IMR-90 (cell line): ENCODE measurements around the gene SNX6. TPM values are rescaled to one million over a fixed set of nuclear protein-coding genes. Genes with fewer than 3 reads are reported as not detected.

ENCODE experiments used
- microRNA-seq, 2 experiments: library from miRNA; stranded (forward) in 1 of 2; unstranded in 1 of 2; fragments of 10-50 nt in 1 of 2; fragments of <30 nt in 1 of 2; gene quantifications in 1 of 2; microRNA quantifications in 1 of 2; one replicate each; pipeline versions ENCODE3 to v1.1.0; 2013 to 2020; ENCODE audit not compliant: insufficient read depth in 1 of 2, insufficient read length in 1 of 2, unreplicated experiment in 1 of 2
- polyA plus RNA-seq, 3 experiments: library from polyadenylated mRNA; depleted of rRNA; stranded (reverse); fragments of >200 nt; gene quantifications; 2 replicates each; pipeline ENCODE4 v1.2.3, GENCODE V29; 2012; ENCODE audit warnings: low replicate concordance in 1 of 3
- small RNA-seq, 5 experiments: library from RNA; depleted of rRNA; stranded (forward); fragments of <200 nt; gene quantifications; one replicate each; pipeline ENCODE3, GENCODE V24; 2012
- total RNA-seq: library from RNA; depleted of rRNA; stranded (reverse); fragments of >200 nt; gene quantifications from 2 replicates; pipeline ENCODE4 v1.2.3, GENCODE V29; 2012; rRNA removed

The SNX6 gene
- total and polyA plus RNA-seq, 2 of the 4 experiments (the other 2 are of a cell fraction) = 116 to 127 TPM

Small RNAs within 50 kb of the gene (microRNA-seq; reads per million reads assigned to microRNA genes)
- not detected for gene RNU1-27P (ENCODE audit: insufficient read depth, insufficient read length)
- gene RNU1-28P (ENCODE audit: insufficient read depth, insufficient read length) = not detected
- gene RNU6-1261P (ENCODE audit: insufficient read depth, insufficient read length) = not detected

Small RNAs within 50 kb of the gene (small RNA-seq; reads per million reads assigned to genes)
- gene RNU1-27P = 0 reads per million in 5 experiments
- 0 reads per million in 5 experiments for gene RNU1-28P
- 0 reads per million in 5 experiments for gene RNU6-1261P

Other genes with a start within 250 kb of the SNX6 start
- 10.8 and 21.7 TPM in 2 replicates for gene SPTSSA, start 167.9 kb downstream of the SNX6 start, total RNA-seq
- gene SPTSSA, start 167.9 kb downstream of the SNX6 start, polyA plus RNA-seq (2012; rRNA removed) = 23.5 and 26.2 TPM in 2 replicates
- gene EAPP, start 90.4 kb downstream of the SNX6 start, total RNA-seq = 32.3 and 53.6 TPM in 2 replicates
- 23.6 and 29.9 TPM in 2 replicates for gene EAPP, start 90.4 kb downstream of the SNX6 start, polyA plus RNA-seq (2012; rRNA removed)
- gene CFL2, start 84.4 kb upstream of the SNX6 start, total RNA-seq = 151 and 187 TPM in 2 replicates
- gene CFL2, start 84.4 kb upstream of the SNX6 start, polyA plus RNA-seq (2012; rRNA removed) = 75.1 and 106 TPM in 2 replicates
- gene BAZ1A, start 245.2 kb upstream of the SNX6 start, total RNA-seq = 23.8 and 43.6 TPM in 2 replicates
- 15.3 and 17.1 TPM in 2 replicates for gene BAZ1A, start 245.2 kb upstream of the SNX6 start, polyA plus RNA-seq (2012; rRNA removed)